HG03469 (cell line): Measurements from ENCODE around the gene ALG14.
"Not testable (repeated sequence)": the region's sequence is repeated elsewhere in the genome, so short reads cannot be mapped to it uniquely, and the experiment has no call there.

Source experiments
- ATAC-seq: cut with Tn5 transposase; IDR thresholded peaks from one replicate; pipeline ENCODE4 v1.9.1; 2021; ENCODE audit warnings: mild to moderate bottlenecking, moderate library complexity, moderate number of reproducible peaks; ENCODE audit not compliant: unreplicated experiment

The ALG14 gene

GRCh38 chr1:95089650-95090287, 17.0 kb upstream of the ALG14 start:
- no peak for ATAC-seq

GRCh38 chr1:95088303-95088702, 15.6 kb upstream of the ALG14 start:
- no peak for ATAC-seq

DNA sequence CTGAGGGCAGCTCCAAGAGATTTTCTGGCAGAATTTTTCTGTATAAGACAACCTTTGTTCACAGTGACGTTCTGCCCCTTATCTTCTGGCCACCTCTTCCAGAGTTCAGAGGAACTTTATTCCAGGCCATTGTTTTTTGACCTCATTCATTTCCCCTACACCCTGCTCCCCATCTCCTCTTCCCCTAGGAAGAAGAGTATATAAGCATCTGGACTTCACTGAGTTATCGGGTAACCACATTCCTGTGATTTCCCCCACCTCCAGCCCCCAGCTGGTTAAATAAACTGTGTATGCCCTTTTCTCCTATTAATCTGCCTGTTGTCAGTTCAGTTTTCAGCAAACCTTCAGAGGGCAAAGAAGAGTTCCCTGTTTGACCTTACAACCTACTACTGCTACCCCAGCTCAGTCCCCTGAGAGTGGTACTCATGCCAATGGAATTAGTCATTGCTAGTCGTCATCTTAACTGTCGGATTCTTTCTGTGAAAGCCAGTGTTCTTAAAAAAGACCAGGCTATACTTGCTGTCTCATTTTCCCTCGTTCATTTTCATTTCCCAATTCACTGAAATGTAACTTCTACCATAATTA, 14.3 kb upstream of the ALG14 start:
- peak; percentile 60 for ATAC-seq

DNA sequence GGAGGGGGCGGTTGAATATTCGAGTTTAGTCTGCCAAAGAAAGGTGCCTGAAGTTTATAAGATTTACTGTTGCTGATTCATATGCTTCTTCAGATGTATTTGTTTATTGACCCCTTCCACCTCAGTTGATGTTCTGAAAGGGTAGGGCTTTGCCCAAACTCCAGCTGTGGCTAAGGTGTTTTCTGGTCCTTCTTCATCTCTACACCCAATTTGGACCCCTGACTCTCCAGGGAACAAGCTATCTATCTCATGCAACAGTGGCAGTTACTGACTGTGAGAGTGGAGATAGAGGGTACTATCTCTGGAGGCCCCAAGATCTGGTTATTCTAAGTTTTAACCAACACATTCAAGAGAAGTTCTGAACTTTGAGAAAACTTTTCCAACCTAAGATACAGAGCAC, 12.6 kb upstream of the ALG14 start:
- no peak for ATAC-seq

DNA sequence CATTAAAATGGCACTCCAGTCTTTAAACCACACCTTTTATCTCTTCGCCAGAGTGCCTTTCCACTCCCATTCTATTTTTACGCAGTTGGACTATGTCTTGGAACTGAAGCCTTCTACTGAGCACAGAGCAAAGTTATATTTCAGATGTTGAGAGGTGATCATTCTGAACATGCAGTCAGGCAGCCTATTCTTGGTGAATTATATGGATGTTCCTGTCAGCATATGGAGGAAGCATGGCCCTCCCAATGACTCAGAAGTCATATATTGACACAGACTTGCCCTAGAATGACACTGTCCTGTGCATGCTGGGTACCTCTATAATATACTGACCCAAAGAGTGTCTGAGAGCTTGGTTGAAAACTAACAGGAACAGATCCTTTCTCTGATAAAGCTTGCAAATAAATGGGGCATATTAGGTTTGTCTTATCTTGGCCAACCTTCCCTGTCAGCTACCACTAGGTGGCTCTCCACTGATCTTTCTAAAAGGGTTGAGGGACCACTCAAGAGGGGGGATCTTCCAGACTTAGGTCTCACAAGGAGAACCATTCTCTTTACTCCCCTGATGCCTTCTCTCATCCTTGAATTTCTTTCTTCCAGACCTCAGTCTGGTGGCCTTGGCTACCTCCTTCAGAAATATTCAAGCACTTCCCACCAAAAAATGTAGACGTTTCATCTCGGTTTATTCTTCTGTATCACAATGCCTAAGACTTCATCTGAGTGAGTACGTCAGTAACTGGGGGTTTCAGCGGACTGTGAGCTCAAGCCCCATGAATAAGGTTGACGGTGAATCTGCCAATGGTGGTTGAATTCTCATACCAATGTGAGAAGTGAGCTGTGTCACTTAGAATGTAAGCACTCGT, 11.8 kb upstream of the ALG14 start:
- no peak for ATAC-seq

DNA sequence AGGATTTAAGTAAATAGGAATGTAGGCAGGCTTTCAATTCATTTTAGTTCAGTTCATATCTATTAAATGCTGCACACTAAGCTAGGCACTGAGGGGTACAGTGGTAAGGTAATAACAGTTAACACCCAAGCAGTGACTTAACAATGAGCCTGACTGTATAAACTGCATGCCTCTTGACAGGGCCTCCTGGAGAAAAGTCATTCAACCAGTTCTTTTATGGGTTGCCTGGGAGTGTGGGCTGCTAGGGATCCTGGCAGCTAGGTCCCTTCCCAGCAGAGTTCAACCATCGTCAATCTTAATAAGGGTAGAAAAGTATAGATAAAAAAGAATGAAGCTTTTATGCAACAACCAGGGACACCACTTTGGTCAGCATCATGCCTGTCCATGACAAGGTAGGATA, 8.1 kb upstream of the ALG14 start:
- no peak for ATAC-seq

DNA sequence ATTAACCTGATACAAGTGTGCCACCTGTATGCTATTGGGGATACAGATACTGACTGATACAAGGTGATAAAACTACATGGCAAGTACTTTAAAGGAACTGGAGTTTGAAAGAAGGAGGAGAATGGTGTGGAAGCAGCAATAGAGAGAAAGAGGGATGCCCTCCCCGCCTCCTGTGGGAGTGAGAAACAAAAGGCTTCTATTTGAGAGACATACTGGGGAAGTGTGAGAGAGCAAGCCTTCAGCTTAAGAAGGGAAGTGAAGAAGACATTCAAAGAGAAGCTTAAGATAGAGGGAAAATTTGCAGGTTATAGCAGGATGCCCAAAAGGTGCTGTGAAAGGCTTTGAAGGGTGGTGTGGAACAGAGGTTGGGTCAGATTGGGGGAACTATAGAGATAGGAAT, 7.7 kb upstream of the ALG14 start:
- ATAC-seq: no peak

DNA sequence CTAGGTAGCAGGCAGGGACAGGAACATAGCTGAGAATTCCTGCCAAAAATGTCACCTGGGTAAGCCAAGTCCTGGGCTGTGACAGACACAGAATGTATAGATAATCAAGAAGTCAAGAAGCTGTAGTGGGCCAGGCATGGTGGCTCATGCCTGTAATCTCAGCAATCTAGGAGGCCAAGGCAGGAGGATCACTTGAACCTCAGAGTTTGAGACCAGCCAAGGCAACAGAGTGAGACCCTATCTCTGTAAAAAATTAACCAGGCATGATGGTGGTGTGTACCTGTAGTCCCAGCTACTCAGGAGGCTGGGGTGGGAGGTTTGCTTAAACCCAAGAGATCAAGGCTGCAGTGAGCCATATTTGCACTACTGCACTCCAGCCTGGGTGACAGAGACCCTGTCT, 3.3 kb upstream of the ALG14 start:
- no peak for ATAC-seq

DNA sequence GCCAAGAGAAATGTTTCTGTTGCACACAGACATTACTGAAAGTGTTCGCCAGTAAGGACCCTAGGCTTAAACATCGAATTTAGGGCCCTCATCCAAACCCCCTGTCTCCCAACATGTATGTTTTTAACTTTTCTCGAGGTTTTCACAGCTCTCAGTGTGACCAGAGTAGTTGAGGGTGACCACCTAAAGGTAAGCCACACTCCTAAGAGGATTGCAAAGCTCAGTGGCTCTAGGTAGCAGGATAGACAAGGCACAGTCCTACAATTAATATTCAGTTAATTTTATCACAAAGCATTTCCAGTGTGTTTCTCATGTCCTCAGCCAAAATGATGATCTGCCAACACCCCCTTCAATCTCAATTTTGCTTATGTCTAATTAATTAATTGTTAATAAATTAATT, 695 bp upstream of the ALG14 start:
- ATAC-seq: no peak

GRCh38 chr1:95072117-95072516, 634 bp downstream of the ALG14 start:
- ATAC-seq: no peak

DNA sequence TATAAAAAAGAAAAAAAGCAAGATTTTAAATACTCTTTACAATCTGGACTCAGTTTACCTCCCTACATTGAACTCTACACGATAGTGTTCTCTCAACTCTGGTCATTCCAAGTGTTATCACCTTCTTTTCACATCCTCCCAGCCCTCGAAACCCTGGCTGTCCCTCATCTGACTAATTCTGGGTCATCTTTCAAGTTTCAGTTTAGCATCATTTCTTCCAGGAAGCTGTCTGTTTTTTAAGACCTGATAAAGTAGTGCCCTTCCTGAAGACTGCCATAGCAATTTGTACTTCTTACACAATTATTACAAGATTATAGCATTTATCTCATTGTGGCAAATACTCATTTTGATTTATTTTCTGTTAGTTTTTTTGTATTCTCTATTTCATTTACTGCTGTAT, 1.2 kb downstream of the ALG14 start:
- no peak for ATAC-seq

- no peak for ATAC-seq
Observed at GRCh38 chr1:95069710-95070093, 3.0 kb downstream of the ALG14 start.

DNA sequence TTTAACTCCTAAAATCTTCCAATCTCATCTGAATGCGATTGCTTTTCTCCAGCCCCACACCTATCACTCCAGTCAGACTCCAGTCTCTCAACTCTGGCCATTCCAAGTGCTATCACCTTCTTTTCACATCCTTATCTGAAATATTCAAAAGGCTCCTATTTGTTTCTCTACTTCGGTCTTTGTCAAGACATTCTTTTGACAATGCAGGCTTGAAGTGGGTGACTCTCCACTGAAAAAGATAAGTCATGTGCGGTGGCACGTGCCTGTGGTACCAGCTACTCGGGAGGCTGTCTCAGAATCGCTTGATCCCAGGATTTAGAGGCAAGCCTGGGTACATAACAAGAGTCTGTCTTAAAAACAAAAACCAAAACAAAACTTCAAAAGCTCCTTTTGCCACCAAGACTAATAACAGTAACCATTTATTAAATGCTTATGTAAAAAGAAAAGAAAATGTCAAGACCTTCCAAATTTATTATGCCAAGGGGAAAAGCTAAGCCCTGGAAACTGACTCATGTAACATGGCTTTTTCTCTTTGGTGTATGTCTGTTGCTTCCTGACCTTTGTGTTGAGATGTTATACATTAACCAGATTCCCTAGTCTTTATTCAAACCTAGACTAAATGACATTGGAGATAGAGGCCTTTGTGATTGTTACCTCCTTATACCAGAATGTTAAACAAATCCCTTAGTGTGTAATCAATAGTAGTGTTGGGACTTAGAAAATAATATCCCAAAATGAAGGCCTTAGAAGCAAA, 3.6 kb downstream of the ALG14 start:
- no peak for ATAC-seq

DNA sequence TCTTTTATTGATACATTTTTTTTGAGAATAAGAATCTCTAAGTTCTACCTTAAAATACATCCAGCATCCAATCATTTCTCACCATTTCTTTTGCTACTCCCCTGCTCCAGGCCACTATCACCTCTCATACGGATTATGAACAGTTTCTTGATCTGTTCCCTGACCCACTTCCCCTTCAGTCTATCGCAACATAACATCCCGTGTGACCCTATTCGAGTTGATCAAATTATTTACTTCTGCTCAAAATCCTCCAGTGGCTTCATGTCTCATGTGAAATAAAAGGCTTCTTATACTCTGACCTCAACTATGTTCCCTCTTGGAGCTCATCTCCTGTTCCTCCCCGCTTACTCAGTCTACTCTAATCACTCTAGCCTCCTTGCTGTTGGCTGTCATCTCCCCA, 5.2 kb downstream of the ALG14 start:
- no peak for ATAC-seq

GRCh38 chr1:95067062-95067461, 5.7 kb downstream of the ALG14 start:
- ATAC-seq: no peak

DNA sequence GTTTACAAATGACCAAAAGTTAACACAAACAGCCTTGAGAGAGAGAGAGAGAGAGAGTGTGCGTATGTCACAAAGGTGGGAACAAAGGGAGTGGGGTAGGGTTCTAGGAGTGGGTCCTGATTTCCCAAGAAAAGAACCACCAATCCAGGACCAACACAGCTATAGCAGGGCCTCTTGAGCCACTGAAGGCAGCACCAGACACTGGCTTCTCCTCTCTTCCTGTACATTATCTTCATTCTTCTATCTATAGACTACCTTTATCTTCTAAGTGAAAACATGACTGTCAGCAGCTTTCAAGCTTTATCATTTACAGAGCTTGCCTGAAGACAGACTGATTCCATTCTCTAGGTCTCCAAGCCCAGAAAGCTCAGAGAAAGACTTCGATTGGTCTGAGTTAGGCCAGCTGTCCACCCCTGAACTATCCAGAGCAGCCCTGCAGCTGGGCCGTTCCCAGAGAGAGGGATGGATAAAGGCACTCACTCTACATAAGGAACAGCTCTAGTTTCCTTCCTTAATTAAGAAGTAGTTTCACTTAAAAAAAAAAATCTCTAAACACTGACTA, 11.2 kb downstream of the ALG14 start:
- ATAC-seq: no peak

GRCh38 chr1:95058974-95059373, 13.8 kb downstream of the ALG14 start:
- ATAC-seq: no peak

DNA sequence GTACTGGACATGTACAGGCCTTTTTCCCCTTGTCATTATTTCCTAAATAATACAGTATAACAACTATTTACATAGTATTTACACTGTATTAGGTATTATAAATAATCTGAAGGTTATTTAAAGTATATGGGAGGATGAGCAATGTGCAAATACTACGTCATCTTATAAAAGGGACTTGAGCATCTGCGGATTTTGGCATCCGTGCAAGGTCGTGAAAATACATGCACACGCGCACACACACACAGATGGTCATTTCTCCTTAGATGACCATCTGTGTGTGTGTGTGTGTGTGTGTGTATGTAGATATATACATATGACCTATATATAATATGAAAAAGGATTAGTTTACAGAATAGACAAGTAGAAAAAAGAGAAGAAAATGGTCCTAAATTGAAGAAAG, 15.4 kb downstream of the ALG14 start:
- ATAC-seq: no peak

- no peak for ATAC-seq
Observed at GRCh38 chr1:95049935-95050334, 22.8 kb downstream of the ALG14 start.

DNA sequence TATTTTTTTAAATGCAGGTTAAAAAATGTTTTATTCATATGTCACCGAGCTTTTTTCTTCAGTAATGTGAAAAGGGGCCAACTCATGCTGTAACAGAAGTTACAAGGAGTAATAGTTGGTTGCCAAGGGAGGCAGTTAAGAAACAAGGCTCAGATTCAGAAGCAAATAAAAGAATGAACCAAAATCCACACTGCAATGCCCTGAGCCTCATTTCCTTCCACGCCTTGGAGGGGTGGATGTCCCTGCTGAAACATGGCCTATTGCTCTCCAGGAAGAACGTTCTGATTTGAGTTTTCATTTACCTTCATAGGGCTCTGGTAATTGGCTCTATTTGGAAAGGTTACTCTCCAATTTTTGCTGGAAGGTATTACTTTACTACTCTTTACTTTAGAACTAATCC, 24.4 kb downstream of the ALG14 start:
- ATAC-seq: no peak

GRCh38 chr1:95047624-95048023, 25.1 kb downstream of the ALG14 start:
- ATAC-seq: not testable (repeated sequence)
